ENCODE data around the gene FRMD3. TPM values are rescaled to one million over a fixed set of nuclear protein-coding genes. Genes with fewer than 3 reads are reported as not detected.

The FRMD3 gene
- polyA plus RNA-seq, 1 donor from 2014 or later, result 13.0 TPM

GRCh38 chr9:83283528-83283927, 254.7 kb downstream of the FRMD3 start:
- H3K9ac ChIP-seq (ENCODE audit: low read length), result no peak overlapping the region
- no peaks in the 10 kb centered on the region for H3K79me2 ChIP-seq (replicated peaks; ENCODE audit: insufficient read depth, low read length)
- H3K27ac ChIP-seq (ENCODE audit: low read length), result no peak overlapping the region
- H3K4me3 ChIP-seq (ENCODE audit: low read length), result no peak overlapping the region
- no peak overlapping the region for H3K4me2 ChIP-seq (ENCODE audit: low read length)
- no peaks in the 10 kb centered on the region for H3K9me3 ChIP-seq (ENCODE audit: low read length)
- H4K20me1 ChIP-seq (ENCODE audit: insufficient read depth), result no peaks in the 10 kb centered on the region
- H2AFZ ChIP-seq (ENCODE audit: low read depth, low read length), result no peak overlapping the region
- no peaks in the 10 kb centered on the region for H3F3A ChIP-seq (ENCODE audit: insufficient read depth, low read length, poor library complexity, severe bottlenecking)
- H3K36me3 ChIP-seq (ENCODE audit: insufficient read depth, low read length), result no peaks in the 10 kb centered on the region
- no peaks in the 10 kb centered on the region for H3K9me2 ChIP-seq (ENCODE audit: insufficient read depth, low read length)
- TF ChIP-seq REST (IDR thresholded peaks at IDR 0.05; ENCODE audit: borderline replicate concordance) (no peak), RAD21 (conservative IDR thresholded peaks at IDR 0.05) (no peak), CTCF (IDR thresholded peaks at IDR 0.05; ENCODE audit: poor library complexity, severe bottlenecking) (no peak), MXI1 (conservative IDR thresholded peaks at IDR 0.05; ENCODE audit: poor library complexity, severe bottlenecking) (no peak), TAF1 (IDR thresholded peaks at IDR 0.05; ENCODE audit: low read depth) (no peak), SMC3 (conservative IDR thresholded peaks at IDR 0.05; ENCODE audit: poor library complexity) (no peak), EZH2 (IDR thresholded peaks at IDR 0.05; ENCODE audit: borderline replicate concordance, insufficient read depth, low read length, poor library complexity, severe bottlenecking) (no peak), EP300 (conservative IDR thresholded peaks at IDR 0.05; ENCODE audit: poor library complexity, severe bottlenecking) (no peak), POLR2AphosphoS5 (IDR thresholded peaks at IDR 0.05) (no peak)
- no peaks in the 10 kb centered on the region for H3K27me3 ChIP-seq (ENCODE audit: insufficient read depth, low read depth, low read length)

DNA sequence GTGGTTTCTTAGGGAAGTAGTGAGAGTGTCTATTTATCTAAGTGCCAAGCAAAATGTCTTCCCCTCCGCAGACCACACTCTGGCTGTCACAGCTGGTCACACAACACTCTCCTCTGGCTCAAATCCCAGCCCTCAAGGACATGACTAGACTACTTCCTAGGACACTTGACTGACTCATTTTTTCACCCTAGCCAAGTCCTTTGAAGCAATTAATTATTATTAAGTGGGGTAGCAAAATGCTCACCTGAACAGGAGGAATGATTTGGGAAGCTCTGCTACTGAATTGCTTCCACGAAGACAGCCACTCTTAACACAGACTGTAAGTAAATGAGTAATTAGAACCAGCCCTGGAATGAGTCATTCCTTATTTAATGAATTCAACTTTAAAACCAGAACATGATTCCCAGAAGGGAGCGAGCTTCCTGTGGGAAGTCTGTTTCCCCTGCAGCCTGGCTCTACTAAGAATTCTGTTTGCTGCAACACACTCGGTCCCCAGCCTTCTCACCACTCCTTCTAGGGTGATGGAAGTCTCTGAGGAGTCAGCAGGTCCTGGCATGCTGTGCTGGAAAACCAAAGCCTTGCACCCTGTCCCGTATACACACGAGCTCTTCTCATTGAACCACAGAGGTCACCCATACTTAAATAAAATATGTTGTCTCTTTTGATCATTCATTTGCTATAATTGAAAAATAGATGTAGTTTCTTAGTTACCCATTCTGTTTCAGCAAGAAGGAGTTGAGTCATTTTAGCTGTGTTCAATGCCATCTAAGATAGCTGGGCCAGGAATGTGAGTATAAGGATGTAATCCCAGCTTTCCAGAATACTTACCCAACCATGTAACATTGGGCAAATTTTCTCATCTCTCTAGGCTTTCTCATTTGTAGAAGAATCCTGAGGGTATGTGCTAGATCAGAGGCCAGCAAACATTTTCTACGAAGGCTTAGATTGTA, 256.6 kb downstream of the FRMD3 start:
- H3K4me3 ChIP-seq (ENCODE audit: low read length), result no peak overlapping the region
- H4K20me1 ChIP-seq (ENCODE audit: insufficient read depth), result no peaks in the 10 kb centered on the region
- H3K9me2 ChIP-seq (ENCODE audit: insufficient read depth, low read length), result no peaks in the 10 kb centered on the region
- no peak overlapping the region for H2AFZ ChIP-seq (ENCODE audit: low read depth, low read length)
- TF ChIP-seq SMC3 (conservative IDR thresholded peaks at IDR 0.05; ENCODE audit: poor library complexity) (no peak), POLR2AphosphoS5 (IDR thresholded peaks at IDR 0.05) (no peak), EZH2 (IDR thresholded peaks at IDR 0.05; ENCODE audit: borderline replicate concordance, insufficient read depth, low read length, poor library complexity, severe bottlenecking) (no peak), RAD21 (conservative IDR thresholded peaks at IDR 0.05) (no peak), MXI1 (conservative IDR thresholded peaks at IDR 0.05; ENCODE audit: poor library complexity, severe bottlenecking) (no peak), REST (IDR thresholded peaks at IDR 0.05; ENCODE audit: borderline replicate concordance) (no peak), TAF1 (IDR thresholded peaks at IDR 0.05; ENCODE audit: low read depth) (no peak), EP300 (conservative IDR thresholded peaks at IDR 0.05; ENCODE audit: poor library complexity, severe bottlenecking) (no peak), CTCF (IDR thresholded peaks at IDR 0.05; ENCODE audit: poor library complexity, severe bottlenecking) (no peak)
- no peaks in the 10 kb centered on the region for H3K9me3 ChIP-seq (ENCODE audit: low read length)
- no peak overlapping the region for H3K9ac ChIP-seq (ENCODE audit: low read length)
- no peaks in the 10 kb centered on the region for H3K79me2 ChIP-seq (replicated peaks; ENCODE audit: insufficient read depth, low read length)
- H3F3A ChIP-seq (ENCODE audit: insufficient read depth, low read length, poor library complexity, severe bottlenecking), result no peaks in the 10 kb centered on the region
- no peaks in the 10 kb centered on the region for H3K27me3 ChIP-seq (ENCODE audit: insufficient read depth, low read depth, low read length)
- no peaks in the 10 kb centered on the region for H3K36me3 ChIP-seq (ENCODE audit: insufficient read depth, low read length)
- H3K4me2 ChIP-seq (ENCODE audit: low read length), result no peak overlapping the region
- no peak overlapping the region for H3K27ac ChIP-seq (ENCODE audit: low read length)

Measured in neural cell (in vitro differentiated cells).